ENCODE measurements around the gene MTRF1. TPM values are rescaled to one million over a fixed set of nuclear protein-coding genes. Genes with fewer than 3 reads are reported as not detected.
A peak's percentile ranks its signal among the peaks of the same experiment; 100 is the strongest.
"Not testable (repeated sequence)": the region's sequence is repeated elsewhere in the genome, so short reads cannot be mapped to it uniquely, and the experiment has no call there.

MTRF1 gene
- total RNA-seq, 2 donors from 2014 or later = 11.4 to 14.9 TPM

GRCh38 chr13:41196011-41196410 is 67.4 kb downstream of the MTRF1 start:
- DNase-seq (no peak), ATAC-seq (no peak)
- intact Hi-C loops (cut with DNase I, micrococcal nuclease) = no loop called here

GRCh38 chr13:41193919-41194824 is 69.2 kb downstream of the MTRF1 start, which contains the start of gene KBTBD7:
Gene KBTBD7 (minus strand): TSS chr13:41194569. CDS start chr13:41194257, 312 bp downstream.
- intact Hi-C loops (cut with DNase I, micrococcal nuclease) = loop anchor here in 1 of 2 donors (2.0 kb wide), 1 partner anchor 61 kb away; the partner anchor contains the start of gene KBTBD6

DNA sequence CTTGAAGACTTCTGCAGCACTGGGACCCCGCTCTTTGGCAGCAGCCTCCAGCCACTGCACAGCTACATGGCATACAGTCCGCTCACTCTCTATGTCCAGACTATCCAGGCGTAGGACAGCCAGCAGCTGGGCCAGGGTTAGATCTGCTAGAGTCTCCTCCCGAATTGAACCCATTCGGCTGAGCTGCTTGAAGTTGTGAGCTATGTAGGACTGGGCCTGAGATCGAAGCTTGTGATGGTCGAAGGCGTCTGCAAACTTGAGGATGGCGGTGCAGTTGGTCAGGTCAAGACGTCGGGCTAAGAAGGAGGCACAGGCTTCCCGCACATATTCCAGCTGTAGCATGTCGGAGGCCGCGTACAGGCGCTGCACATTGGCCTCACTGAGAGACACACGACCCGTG is 69.9 kb downstream of the MTRF1 start:
- no peak for ATAC-seq
- intact Hi-C loops (cut with DNase I, micrococcal nuclease) = no loop called here
- no peak for DNase-seq

More at GRCh38 chr13:41193919-41194824, 69.2 kb downstream of the MTRF1 start, which contains the start of gene KBTBD7:
- DNase-seq (peak; percentile 91 to 92), ATAC-seq (peak; percentile 99)

GRCh38 chr13:41188584-41188983 is 74.8 kb downstream of the MTRF1 start:
- intact Hi-C loops (cut with DNase I, micrococcal nuclease) = no loop called here
- ATAC-seq = no peak
- no peak for DNase-seq

DNA sequence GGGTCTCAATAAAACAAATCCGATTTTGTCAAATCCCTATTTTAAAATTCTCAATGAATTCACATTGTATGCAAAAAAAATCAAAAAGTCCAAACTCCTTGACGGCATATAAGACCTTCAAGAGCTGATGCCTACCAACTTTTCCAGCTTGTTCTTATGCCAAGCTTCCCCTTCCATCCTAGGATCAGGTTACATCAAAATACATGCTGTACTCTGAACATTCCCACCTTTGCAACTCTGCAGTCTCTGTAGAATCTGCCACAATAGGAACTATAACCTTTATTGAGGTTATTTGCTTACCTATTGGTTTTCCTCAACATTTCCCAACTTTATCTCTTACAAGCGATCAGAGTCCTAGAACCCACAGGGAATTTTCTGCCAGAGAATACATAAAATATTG is 76.9 kb downstream of the MTRF1 start:
- intact Hi-C loops (cut with DNase I, micrococcal nuclease) = no loop called here
- ATAC-seq (no peak), DNase-seq (no peak)

GRCh38 chr13:41182231-41182630 is 81.1 kb downstream of the MTRF1 start:
- DNase-seq = no peak
- no peak for ATAC-seq
- intact Hi-C loops (cut with DNase I, micrococcal nuclease) = no loop called here

DNA sequence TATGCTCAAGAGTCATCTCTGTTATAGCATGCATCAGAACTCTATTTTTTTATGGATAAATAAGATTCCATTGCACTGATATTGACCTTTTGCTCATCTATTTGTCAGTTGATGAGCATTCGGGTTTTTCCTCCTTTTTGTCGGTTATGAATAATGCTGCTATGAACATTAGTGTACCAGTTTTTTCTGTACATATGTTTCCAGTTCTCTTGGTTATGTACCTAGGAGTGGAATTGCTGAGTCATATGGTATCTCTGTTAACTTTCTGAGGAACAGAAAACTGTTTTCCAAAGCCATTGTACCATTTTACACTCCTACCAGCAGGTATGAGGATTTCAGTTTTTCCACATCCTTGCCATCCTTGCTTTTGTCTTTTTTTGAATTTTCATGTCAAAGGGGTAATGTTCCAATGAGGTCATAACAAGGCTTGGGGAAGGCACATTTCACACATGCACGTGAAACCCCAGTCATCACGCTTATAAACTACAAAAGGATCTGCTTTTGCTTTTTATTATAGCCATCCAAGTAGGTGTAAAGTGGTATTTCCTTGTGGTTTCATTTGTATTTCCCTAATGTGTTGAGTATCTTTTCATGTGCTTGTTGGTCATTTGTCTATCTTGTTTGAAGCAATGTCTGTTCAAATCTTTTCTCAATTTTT is 83.7 kb downstream of the MTRF1 start:
- intact Hi-C loops (cut with DNase I, micrococcal nuclease) = no loop called here
- ATAC-seq = no peak
- no peak for DNase-seq

DNA sequence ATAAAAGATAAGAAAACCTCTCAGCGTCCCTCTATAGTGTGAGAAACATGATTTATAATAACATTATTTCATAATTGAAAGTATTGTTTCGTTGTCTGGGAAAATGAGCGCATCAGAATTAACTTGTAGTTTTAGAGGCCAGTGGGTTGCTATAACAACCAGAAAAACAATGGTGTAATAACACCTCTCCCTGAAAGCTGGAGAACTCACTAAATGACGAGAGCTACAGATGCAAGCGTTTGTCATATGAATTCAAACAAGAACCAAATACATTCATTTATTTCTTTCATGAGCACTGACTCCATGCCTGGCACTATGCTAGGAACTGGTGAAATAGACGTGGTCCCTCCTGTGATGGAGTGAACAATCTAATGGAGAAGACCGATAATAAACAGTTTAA is 85.3 kb downstream of the MTRF1 start:
- ATAC-seq = no peak
- DNase-seq = no peak
- intact Hi-C loops (cut with DNase I, micrococcal nuclease) = no loop called here

GRCh38 chr13:41177616-41178015 is 85.8 kb downstream of the MTRF1 start:
- ATAC-seq = no peak

DNA sequence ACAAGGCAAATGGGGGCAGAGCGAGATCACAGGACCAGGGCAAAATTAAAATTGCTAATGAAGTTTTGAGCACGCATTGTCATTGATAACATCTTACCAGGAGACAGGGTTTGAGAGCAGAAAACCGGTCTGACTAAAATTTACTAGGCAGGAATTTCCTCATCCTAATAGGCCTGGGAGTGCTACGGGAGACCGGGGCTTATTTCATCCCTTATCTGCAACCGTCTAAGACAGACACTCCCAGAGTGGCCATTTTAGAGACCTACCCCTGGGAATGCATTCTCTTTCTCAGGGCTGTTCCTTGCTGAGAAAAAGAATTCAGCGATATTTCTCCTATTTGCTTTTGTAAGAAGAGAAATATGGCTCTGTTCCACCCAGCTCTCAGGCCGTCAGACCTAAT is 87.8 kb downstream of the MTRF1 start:
- intact Hi-C loops (cut with DNase I, micrococcal nuclease); DNase-seq; ATAC-seq: not testable (repeated sequence)

More at GRCh38 chr13:41177616-41178015, 85.8 kb downstream of the MTRF1 start:
- intact Hi-C loops (cut with DNase I, micrococcal nuclease) = no loop called here
- DNase-seq = no peak

Other genes with a start within 250 kb of the MTRF1 start
- 100 to 1,000 TPM in 1 of 2 donors, 10 to 100 TPM in 1; 93.5 to 104 TPM for gene ELF1, start 244.3 kb downstream of the MTRF1 start, total RNA-seq
- gene WBP4, start 202.1 kb downstream of the MTRF1 start, total RNA-seq = 1 to 10 TPM; 7.1 to 7.5 TPM
- 1 to 10 TPM; 3.3 to 3.7 TPM for gene KBTBD6, start 130.8 kb downstream of the MTRF1 start, total RNA-seq
- gene KBTBD7, start 69.0 kb downstream of the MTRF1 start, total RNA-seq = 1 to 10 TPM; 5.5 to 6.5 TPM
- 10 to 100 TPM; 11.1 to 12.6 TPM for gene NAA16, start 47.7 kb upstream of the MTRF1 start, total RNA-seq
- gene RGCC, start 194.0 kb upstream of the MTRF1 start, total RNA-seq = 1 to 10 TPM; 5.7 to 6.4 TPM

Measured in left colon (tissue), 2 donors.